ENCODE measurements around the gene ABCB9.

Gene ABCB9

DNA sequence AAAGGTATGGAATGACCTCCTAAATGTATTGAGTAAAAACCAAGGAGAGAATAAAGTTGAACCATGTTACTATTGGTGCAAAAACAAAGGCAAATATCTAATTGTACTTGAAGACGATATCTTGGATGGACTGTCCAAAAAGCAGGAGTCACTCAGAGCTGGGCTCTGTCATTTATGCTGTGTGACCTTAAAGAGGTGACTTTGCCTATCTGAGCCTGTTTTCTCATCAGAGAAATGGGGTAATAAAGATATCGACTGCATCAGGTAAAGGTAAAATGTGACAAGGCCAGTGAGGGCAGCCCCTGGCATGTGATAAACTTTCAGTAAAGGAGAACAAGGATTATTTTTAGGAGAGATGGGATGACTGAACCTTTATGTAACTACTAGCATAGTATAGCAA, 1.8 kb upstream of the ABCB9 start:
- TF ChIP-seq GATA3 (IDR thresholded peaks at IDR 0.05; ENCODE audit: low read depth, low read length) (no peak), GATA2 (IDR thresholded peaks at IDR 0.05; ENCODE audit: low read depth, low read length) (no peak)

DNA sequence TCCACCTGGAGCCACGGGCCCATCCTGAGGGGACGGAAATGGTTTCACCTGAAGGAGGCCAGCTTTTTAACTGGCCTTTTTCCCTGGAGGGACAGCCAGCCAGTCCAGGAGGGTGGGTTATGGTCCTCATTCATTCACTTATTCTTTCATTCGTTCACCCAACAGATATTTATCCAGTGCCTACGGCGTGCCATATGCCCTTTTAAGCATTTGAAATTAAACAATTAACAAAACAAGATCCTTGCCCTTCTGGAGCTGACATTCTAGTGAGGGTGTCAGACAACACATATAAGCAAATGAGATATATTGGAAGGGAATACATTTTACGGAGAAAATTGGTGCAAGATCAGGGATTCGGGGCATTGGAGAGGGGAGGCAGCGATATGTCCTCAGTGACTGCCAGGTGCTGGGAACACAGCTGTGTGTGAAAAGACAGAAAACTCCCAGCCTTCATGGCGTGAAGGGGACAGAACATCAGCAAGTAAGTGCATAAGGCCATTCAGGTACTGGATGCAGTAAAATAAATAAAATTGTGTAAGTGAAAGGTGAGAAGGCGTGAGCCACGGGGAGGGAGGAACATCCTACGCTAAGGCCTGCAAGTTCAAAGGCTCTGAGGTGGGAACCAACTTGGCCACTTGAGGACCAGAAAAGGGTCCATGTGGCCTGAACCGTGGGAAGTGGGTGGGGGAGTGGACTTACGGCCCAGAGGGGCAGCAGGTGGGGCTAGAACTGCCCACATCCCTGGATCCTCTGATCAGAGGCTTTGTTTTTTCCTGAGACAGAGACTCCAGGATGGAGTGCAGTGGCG, 684 bp upstream of the ABCB9 start:
- no peak for TF ChIP-seq GATA3 (IDR thresholded peaks at IDR 0.05; ENCODE audit: low read depth, low read length)
- TF ChIP-seq GATA2 (IDR thresholded peaks at IDR 0.05; ENCODE audit: low read depth, low read length) = no peak

DNA sequence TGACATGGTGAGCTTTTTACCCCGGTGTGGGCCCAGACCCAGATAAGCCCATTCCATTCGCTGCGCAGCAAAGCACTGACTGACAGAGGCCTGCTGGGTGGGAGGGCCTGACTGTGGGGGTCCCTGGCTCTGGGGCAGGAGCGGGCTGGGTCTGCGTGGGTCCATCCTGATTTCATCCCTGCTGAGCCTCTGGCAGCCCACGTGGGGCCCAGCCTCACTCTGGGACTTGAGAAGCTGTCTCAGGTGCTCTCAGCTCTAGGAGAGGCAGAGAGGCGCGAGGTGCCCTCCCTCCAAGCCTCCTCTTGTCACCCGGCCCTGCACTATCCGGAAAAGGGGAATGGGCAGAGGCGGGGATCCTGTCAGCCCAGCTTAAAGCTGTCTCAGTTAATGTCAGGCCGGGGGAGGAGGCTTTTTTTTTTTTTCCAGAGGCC, 927 bp downstream of the ABCB9 start:
- TF ChIP-seq GATA3 (IDR thresholded peaks at IDR 0.05; ENCODE audit: low read depth, low read length) (no peak), GATA2 (IDR thresholded peaks at IDR 0.05; ENCODE audit: low read depth, low read length) (no peak)

DNA sequence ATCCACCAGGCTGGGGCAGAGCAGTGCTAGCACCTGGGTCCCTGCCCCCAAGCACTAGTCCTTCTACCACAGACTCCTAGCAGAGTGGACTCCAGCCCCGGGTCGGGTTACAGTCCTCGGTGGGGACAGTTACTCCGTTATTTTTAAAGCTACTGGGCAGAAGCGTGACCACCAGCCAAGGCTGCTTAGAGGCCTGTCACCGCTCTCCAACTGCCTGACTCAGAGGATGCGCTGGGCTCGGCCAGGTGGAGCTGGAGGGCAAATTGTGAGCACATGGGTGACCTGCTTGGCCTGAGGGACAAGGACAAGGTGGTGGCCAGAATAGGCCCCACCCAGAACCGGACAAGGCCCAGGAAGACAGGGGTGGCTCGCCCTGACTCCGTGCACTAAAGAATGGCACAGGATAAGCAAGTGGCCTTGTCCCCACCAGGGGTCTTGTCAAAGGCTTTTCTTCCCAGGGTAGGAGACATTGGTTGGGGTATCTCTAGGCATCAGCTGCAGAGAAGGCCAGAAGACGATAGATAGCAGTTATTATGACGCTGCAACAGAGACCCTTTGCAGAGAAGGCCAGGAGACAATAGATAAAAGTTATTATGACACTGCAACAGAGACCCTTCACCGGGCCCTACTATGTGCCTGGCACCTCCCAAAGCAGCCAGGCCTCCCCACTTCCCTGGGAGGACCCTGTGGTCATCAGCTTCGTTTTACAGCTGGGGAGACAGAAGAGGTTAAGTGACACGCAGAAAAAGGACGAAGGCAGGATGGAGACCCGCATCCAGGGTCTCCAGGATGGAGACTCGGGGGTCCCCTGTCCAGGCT, 1.6 kb downstream of the ABCB9 start:
- TF ChIP-seq GATA3 (IDR thresholded peaks at IDR 0.05; ENCODE audit: low read depth, low read length) (no peak), GATA2 (IDR thresholded peaks at IDR 0.05; ENCODE audit: low read depth, low read length) (no peak)

DNA sequence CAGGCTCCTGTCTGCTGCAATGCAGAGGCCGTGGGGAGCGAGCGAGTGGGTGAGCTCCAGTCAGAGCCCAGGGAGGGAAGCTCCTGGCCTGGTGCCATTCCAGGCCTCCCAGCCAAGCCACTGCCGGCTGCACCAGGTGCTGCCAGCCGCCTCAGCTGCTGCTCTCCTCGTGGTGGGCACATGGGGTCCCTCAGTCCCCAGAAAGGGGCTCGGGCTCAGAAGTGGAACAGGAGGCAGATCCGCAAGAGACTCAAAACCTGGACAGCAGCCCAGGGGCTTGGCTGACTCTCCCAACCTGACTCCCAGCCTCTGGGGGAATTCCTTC, 2.4 kb downstream of the ABCB9 start:
- no peak for TF ChIP-seq GATA3 (IDR thresholded peaks at IDR 0.05; ENCODE audit: low read depth, low read length)
- TF ChIP-seq GATA2 (IDR thresholded peaks at IDR 0.05; ENCODE audit: low read depth, low read length) = no peak

DNA sequence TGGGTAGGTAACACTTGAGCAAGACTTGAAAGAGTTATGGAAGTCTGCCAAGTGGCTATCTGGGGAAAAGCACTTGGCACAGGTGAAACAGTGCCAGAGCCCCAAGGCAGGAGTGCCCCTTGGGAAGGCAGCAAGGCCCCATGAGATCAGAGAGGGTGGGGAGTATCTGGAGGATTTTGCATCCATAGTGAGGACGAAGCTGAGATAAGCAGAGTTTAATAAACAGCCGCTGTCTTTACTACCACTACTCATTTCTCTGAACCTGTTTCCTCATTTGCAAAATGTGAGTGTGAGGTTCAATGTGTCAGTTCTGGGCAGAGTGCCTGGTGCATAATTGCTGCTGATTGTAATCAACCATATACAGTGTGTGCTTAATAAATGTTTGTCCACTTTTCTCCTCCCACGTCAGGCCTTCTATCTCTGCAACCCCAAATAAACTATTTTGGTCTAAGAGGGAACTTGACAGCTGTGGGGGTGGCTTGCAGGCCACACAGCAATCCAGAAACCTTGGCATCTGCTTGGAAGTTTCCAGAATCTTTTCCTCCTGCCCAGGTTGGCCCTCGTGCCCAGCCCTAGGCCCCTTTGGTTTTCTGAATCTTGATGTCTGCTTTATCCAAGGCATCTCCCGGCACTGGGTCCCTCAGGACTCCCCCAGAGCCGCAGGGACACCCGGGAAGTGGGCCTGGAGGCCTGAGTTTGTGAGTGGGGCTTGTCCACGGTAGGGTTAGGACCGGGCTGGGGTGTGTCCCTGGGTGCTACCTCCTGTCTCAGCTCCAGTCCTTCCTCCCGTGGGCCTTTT, 4.5 kb downstream of the ABCB9 start:
- no peak for TF ChIP-seq GATA3 (IDR thresholded peaks at IDR 0.05; ENCODE audit: low read depth, low read length)

DNA sequence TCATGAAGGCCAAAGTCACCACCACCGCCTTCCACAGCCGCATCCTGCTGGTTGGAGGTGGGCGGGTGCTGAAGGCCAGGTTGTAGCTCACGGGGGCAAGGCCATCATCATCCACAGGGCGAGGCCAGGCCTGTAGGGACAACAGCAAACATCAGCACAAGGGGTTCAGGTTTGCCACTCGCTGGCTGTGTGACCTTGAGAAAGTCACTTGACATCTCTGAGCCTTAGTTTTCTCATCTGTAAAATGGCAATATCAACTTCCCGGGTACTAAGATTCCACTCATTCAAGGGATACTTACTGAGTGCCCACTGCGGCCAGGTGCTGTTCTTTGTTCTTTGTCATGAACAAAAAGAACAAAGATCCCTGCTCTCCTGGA, 6.1 kb downstream of the ABCB9 start:
- no peak for TF ChIP-seq GATA3 (IDR thresholded peaks at IDR 0.05; ENCODE audit: low read depth, low read length)
- TF ChIP-seq GATA2 (IDR thresholded peaks at IDR 0.05; ENCODE audit: low read depth, low read length) = no peak

DNA sequence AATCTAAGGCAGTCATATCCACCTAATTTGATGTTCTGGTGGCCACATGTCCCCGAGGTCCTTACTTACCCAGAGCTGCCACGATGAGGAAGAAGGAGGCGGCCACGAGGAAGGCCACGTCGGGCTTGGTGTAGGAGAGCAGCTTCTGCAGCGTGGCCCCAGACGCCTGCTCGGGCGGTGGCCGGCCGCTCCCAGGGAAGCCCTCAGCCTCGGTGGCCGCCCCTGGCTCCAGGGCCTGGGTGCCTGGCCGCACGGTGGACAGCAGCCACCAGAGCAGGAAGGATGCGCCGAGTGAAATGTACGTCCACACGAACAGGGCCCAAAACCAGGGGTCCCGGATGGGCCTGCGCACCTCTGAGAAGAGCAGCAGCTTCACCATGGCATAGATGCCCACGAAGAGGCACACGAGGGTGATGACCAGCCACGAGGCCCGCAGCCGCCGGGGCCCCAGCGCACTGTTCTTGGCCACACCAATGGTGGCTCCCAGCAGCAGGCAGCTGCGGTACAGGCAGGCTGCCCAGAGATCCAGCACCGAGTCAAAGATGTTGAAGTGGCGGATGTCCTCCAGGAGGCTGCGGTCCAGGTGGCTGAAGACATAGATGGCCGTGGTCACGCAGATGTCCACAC, 6.6 kb downstream of the ABCB9 start:
- TF ChIP-seq GATA2 (IDR thresholded peaks at IDR 0.05; ENCODE audit: low read depth, low read length) (no peak), GATA3 (IDR thresholded peaks at IDR 0.05; ENCODE audit: low read depth, low read length) (no peak)

DNA sequence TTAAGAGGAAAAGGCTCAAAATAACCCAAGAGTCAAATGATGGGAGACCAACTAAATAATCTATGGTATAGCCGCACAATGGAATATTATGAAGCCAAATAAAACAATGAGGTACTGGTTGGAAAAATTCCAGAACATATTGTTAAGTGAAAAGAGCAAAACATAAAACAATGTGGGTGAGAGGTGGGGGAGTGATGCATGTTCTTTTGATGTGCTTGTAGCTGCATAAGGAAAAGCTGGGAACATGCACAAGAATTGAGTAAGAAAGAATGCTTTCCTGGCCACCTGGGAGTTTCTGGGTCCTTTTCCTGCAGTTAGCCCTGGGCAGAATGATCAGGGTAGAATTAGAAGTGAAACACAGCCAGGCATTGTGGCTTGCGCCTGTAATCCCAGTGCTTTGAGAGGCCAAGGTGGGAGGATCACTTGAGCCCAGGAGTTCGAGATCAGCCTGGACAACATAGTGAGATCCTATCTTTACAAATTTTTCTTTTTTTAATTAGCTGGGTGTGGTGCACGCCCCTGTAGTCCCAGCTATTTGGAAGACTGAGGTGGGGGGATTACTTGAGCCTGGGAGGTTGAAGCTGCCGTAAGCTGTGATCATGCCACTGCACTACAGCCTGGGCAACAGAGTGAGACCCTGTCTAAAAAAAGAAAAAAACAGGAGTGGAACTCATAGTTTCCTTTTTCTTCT, 7.9 kb downstream of the ABCB9 start:
- TF ChIP-seq GATA2 (IDR thresholded peaks at IDR 0.05; ENCODE audit: low read depth, low read length) (no peak), GATA3 (IDR thresholded peaks at IDR 0.05; ENCODE audit: low read depth, low read length) (no peak)

DNA sequence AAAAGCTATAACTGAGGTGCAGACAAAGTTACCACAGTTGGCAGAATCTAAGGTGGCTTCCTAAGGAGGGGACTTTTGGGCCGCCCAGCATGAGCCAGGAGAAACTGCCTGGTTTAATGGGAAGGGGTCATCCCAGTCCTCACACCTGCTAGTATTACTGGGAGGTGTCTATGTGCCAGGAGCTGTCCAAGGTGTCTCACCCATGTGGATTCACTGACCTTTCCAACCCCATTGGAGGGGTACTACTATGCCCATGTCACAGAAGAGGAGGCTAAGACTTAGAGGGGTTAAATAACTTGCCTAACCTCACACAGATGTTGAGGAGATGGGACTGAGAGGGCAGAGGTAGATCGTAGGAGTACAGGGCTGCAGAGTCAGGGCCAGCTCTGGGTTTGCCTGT, 10.2 kb downstream of the ABCB9 start:
- no peak for TF ChIP-seq GATA2 (IDR thresholded peaks at IDR 0.05; ENCODE audit: low read depth, low read length)
- TF ChIP-seq GATA3 (IDR thresholded peaks at IDR 0.05; ENCODE audit: low read depth, low read length) = no peak

DNA sequence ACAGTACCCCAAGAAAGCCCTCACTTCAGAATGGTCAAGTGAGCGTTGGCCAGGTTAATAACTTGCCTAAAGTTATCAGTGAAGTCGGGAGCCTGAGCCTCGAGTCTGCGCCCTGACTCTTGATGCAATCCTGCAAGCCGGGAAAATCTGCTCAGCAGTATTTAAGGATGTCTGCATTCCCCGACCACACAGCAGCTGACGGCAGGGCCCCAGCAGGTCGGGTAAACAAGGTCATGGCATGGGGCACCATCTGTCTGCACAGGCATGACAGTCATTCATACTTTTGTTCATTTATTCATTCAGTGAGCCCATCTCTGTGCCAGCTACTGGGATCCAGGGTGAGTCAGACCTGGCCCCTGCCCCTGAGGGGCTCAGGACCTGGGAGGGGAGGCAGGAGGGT, 11.1 kb downstream of the ABCB9 start:
- TF ChIP-seq GATA3 (IDR thresholded peaks at IDR 0.05; ENCODE audit: low read depth, low read length) (no peak), GATA2 (IDR thresholded peaks at IDR 0.05; ENCODE audit: low read depth, low read length) (no peak)

DNA sequence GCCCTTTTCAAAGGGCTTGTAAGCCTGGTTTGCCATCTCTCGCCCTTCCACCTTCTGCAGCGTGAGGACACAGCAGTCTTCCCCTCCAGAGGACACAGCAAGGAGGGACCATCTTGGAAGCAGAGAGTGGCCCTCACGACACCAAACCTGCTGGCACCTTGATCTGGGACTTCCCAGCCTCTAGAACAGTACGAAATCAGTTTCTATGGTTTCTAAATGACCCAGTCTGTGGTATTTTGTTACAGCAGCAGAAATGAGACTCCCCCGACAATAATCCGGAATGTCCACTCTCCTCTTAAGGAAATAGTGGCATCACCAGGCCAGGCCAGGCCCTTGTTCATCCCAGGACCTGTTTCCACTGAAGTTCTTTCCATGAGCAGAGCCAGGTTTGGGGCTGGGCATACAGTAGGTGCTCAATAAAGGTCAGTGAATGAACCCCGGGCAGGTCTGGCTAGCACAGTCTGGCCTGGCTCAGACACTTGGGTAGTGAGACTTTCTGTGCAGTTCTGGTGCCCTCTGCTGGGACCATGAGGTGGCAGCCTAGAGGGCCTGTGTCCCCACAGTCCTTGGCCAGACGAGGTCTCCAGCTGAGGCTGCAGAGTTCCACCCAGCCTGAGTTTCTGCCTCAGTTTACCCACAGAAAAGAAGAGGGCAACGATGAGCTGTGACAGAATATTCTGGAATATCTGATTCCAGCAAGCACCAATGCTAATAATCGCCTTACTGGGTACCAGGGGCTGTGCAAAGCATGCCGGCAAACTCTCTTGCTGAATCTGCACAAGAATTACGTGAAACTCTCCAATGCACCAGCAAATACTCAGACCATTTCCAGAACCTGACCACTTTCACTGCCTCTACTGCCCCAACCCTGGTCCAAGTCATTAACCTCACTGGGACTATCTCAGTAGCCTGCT, 14.0 kb downstream of the ABCB9 start:
- TF ChIP-seq GATA3 (IDR thresholded peaks at IDR 0.05; ENCODE audit: low read depth, low read length) = no peak
- no peak for TF ChIP-seq GATA2 (IDR thresholded peaks at IDR 0.05; ENCODE audit: low read depth, low read length)
